HepG2 (cell line): ENCODE data around the gene CTDNEP1. TPM values are rescaled to one million over a fixed set of nuclear protein-coding genes. Genes with fewer than 3 reads are reported as not detected.

Experiments used
- AHR ChIP-seq: IDR thresholded peaks from 2 replicates; pipeline ENCODE4 v1.6.1; 2018; ENCODE audit warnings: missing genetic modification reagents, missing compliant biosample characterization
- ATF7-NPFF ChIP-seq: sonication (generic); formaldehyde crosslinking; IDR thresholded peaks from 2 replicates; pipeline ENCODE4 v1.8.1; 2023; ENCODE audit warnings: mild to moderate bottlenecking, low read depth, missing genetic modification reagents, moderate library complexity
- DPF2 ChIP-seq: sonication (generic); formaldehyde crosslinking; IDR thresholded peaks from 2 replicates; pipeline ENCODE4 v1.4.0; 2020; ENCODE audit warnings: mild to moderate bottlenecking, low read depth, missing genetic modification reagents, borderline replicate concordance
- FOXJ3 ChIP-seq: sonication (generic); formaldehyde crosslinking; IDR thresholded peaks from 2 replicates; pipeline ENCODE4 v1.4.0; 2020; ENCODE audit warnings: missing genetic modification reagents, mild to moderate bottlenecking, borderline replicate concordance
- HHEX ChIP-seq: IDR thresholded peaks from 2 replicates; pipeline ENCODE4 v1.6.1; 2016; ENCODE audit warnings: control low read depth
- HMG20B ChIP-seq: conservative IDR thresholded peaks from 2 replicates; pipeline ENCODE4 v1.6.1; 2016; ENCODE audit warnings: missing genetic modification reagents, missing compliant biosample characterization
- HNRNPL ChIP-seq: fragments of 200-400 bp; formaldehyde crosslinking; IDR thresholded peaks from 2 replicates; pipeline ENCODE4 v1.6.1; 2017; ENCODE audit warnings: mild to moderate bottlenecking, low read depth, low read length
- IRF2 ChIP-seq: IDR thresholded peaks from 2 replicates; pipeline ENCODE4 v1.6.1; 2018; ENCODE audit warnings: missing genetic modification reagents, missing compliant biosample characterization
- MYC ChIP-seq: sonication (generic); formaldehyde crosslinking; IDR thresholded peaks from 2 replicates; pipeline ENCODE4 v1.9.0; 2021; ENCODE audit warnings: missing genetic modification reagents, borderline replicate concordance
- NBN ChIP-seq: fragments of 450-650 bp; conservative IDR thresholded peaks from 2 replicates; pipeline ENCODE4 v1.6.1; 2017
- NFKBIZ ChIP-seq: IDR thresholded peaks from 2 replicates; pipeline ENCODE4 v1.6.1; 2018; ENCODE audit warnings: missing genetic modification reagents, missing compliant biosample characterization
- PRMT3 ChIP-seq: sonication (generic); formaldehyde crosslinking; IDR thresholded peaks from 2 replicates; pipeline ENCODE4 v1.8.1; 2022; ENCODE audit warnings: low read depth, mild to moderate bottlenecking, moderate library complexity, missing genetic modification reagents, borderline replicate concordance
- RERE ChIP-seq: IDR thresholded peaks from 2 replicates; pipeline ENCODE4 v1.6.1; 2016; ENCODE audit warnings: low read depth, missing genetic modification reagents, missing compliant biosample characterization
- SETDB1 ChIP-seq: sonication (generic); formaldehyde crosslinking; IDR thresholded peaks from 2 replicates; pipeline ENCODE4 v1.5.1; 2020; ENCODE audit warnings: missing genetic modification reagents, mild to moderate bottlenecking, borderline replicate concordance
- SIN3A ChIP-seq: IDR thresholded peaks from 2 replicates; pipeline ENCODE4 v1.6.1; 2011; ENCODE audit warnings: low read depth, mild to moderate bottlenecking, control low read depth, low read length, borderline replicate concordance
- TFDP2 ChIP-seq: sonication (generic); formaldehyde crosslinking; IDR thresholded peaks from 2 replicates; pipeline ENCODE4 v1.4.0; 2020; ENCODE audit warnings: missing genetic modification reagents
- ZBTB25 ChIP-seq: IDR thresholded peaks from 2 replicates; pipeline ENCODE4 v1.6.1; 2018; ENCODE audit warnings: missing genetic modification reagents
- ZNF207 ChIP-seq: fragments of 450-650 bp; IDR thresholded peaks from 2 replicates; pipeline ENCODE4 v1.6.1; 2016; ENCODE audit warnings: antibody characterized with exemption, borderline replicate concordance
- ZNF430 ChIP-seq: sonication (generic); formaldehyde crosslinking; IDR thresholded peaks from 2 replicates; pipeline ENCODE4 v1.9.0; 2021; ENCODE audit warnings: mild to moderate bottlenecking, missing genetic modification reagents
- ZNF616 ChIP-seq: sonication (generic); formaldehyde crosslinking; IDR thresholded peaks from 2 replicates; pipeline ENCODE4 v1.5.0; 2020; ENCODE audit warnings: low read depth, mild to moderate bottlenecking, missing genetic modification reagents
- ZNF878 ChIP-seq: sonication (generic); formaldehyde crosslinking; IDR thresholded peaks from 2 replicates; pipeline ENCODE4 v1.8.1; 2023; ENCODE audit warnings: mild to moderate bottlenecking, missing genetic modification reagents, moderate library complexity
- polyA plus RNA-seq, 8 experiments: library from polyadenylated mRNA; depleted of rRNA in 3 of 8; stranded (reverse) in 7 of 8; unstranded in 1 of 8; fragments of >200 nt; fragmentation: Illumina TruSeq in 4 of 8; extraction: Trizol in 4 of 8; gene quantifications; 2 replicates each; pipeline versions ENCODE4 v1.2.1 to v1.2.3, GENCODE V29; 2011 to 2016; ENCODE audit warnings: low read depth in 4 of 8, missing spikeins in 1 of 8, mixed read lengths in 1 of 8; ENCODE audit not compliant: insufficient read depth in 1 of 8
- total RNA-seq, 5 experiments: library from RNA; depleted of rRNA; stranded (reverse); fragments of >200 nt; fragmentation: Illumina TruSeq; extraction: Trizol; gene quantifications; 2 replicates each; pipeline ENCODE4 v1.2.3, GENCODE V29; 2016; ENCODE audit warnings: low read depth in 1 of 5
- TF ChIP-seq, protein P1 (sequence below): sonication (generic); formaldehyde crosslinking; IDR thresholded peaks from 2 replicates; pipeline ENCODE4 v1.8.1; 2023; ENCODE audit warnings: mild to moderate bottlenecking, missing genetic modification reagents

The CTDNEP1 gene
- total and polyA plus RNA-seq, 2 of the 13 experiments (the other 11 are each of a cell fraction or from before 2014, with no cell fraction given), result 19.8 to 118 TPM

GRCh38 chr17:7237761-7238419, 13.6 kb downstream of the CTDNEP1 start (continued):
- TF ChIP-seq, protein P1, sequence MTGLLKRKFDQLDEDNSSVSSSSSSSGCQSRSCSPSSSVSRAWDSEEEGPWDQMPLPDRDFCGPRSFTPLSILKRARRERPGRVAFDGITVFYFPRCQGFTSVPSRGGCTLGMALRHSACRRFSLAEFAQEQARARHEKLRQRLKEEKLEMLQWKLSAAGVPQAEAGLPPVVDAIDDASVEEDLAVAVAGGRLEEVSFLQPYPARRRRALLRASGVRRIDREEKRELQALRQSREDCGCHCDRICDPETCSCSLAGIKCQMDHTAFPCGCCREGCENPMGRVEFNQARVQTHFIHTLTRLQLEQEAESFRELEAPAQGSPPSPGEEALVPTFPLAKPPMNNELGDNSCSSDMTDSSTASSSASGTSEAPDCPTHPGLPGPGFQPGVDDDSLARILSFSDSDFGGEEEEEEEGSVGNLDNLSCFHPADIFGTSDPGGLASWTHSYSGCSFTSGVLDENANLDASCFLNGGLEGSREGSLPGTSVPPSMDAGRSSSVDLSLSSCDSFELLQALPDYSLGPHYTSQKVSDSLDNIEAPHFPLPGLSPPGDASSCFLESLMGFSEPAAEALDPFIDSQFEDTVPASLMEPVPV (CRISPR knock-in tag), result no peak
- no peak for TF ChIP-seq HMG20B
- no peak for TF ChIP-seq NFKBIZ (CRISPR knock-in tag)
- TF ChIP-seq ZNF616, result no peak
- TF ChIP-seq ZNF430 (CRISPR knock-in tag), result no peak
- TF ChIP-seq DPF2 (CRISPR knock-in tag), result no peak
- TF ChIP-seq ATF7-NPFF (CRISPR knock-in tag), result 0 out of 2 replicates have a peak, but pooled peaks have one; percentile 31
- no peak for TF ChIP-seq HHEX (CRISPR knock-in tag)
- TF ChIP-seq RERE (CRISPR knock-in tag), result no peak
- no peak for TF ChIP-seq SETDB1
- peak; percentile 36; the same call in 1 of the 2 replicates for TF ChIP-seq ZBTB25
- TF ChIP-seq PRMT3 (CRISPR knock-in tag), result no peak
- peak; percentile 69; the same call in 1 of the 2 replicates for TF ChIP-seq MYC (CRISPR knock-in tag)
- no peak for TF ChIP-seq ZNF207
- peak; percentile 72; the same call in 1 of the 2 replicates for TF ChIP-seq SIN3A
- no peak for TF ChIP-seq AHR (CRISPR knock-in tag)
- TF ChIP-seq HNRNPL, result no peak
- no peak for TF ChIP-seq TFDP2 (CRISPR knock-in tag)
- no peak for TF ChIP-seq FOXJ3 (CRISPR knock-in tag)
- no peak for TF ChIP-seq IRF2 (CRISPR knock-in tag)
- no peak for TF ChIP-seq NBN
- TF ChIP-seq ZNF878 (CRISPR knock-in tag), result no peak
